ENCODE data around the gene SH3PXD2A.

Gene SH3PXD2A

GRCh38 chr10:103877861-103878260, 22.5 kb upstream of the SH3PXD2A start:
- no peak for DNase-seq

GRCh38 chr10:103876155-103876554, 20.8 kb upstream of the SH3PXD2A start:
- no peak for DNase-seq

GRCh38 chr10:103874730-103875129, 19.4 kb upstream of the SH3PXD2A start:
- no peak for DNase-seq

GRCh38 chr10:103872137-103872931, 17.0 kb upstream of the SH3PXD2A start:
- no peak for DNase-seq

GRCh38 chr10:103871006-103871405, 15.6 kb upstream of the SH3PXD2A start:
- DNase-seq = no peak

GRCh38 chr10:103870516-103870915, 15.1 kb upstream of the SH3PXD2A start:
- DNase-seq = no peak

GRCh38 chr10:103869336-103869735, 14.0 kb upstream of the SH3PXD2A start:
- DNase-seq = no peak

- DNase-seq = no peak
Observed at GRCh38 chr10:103868200-103868599, 12.8 kb upstream of the SH3PXD2A start.

- DNase-seq = no peak
Observed at GRCh38 chr10:103861505-103861904, 6.1 kb upstream of the SH3PXD2A start.

- DNase-seq = peak; percentile 50
Observed at GRCh38 chr10:103859161-103860086, 4.0 kb upstream of the SH3PXD2A start.

- DNase-seq = no peak
Observed at GRCh38 chr10:103858360-103858759, 3.0 kb upstream of the SH3PXD2A start.

GRCh38 chr10:103856797-103857170, 1.4 kb upstream of the SH3PXD2A start:
- no peak for DNase-seq

GRCh38 chr10:103855852-103856796, 748 bp upstream of the SH3PXD2A start:
- DNase-seq = no peak

GRCh38 chr10:103854686-103855391, 537 bp downstream of the SH3PXD2A start:
- no peak for DNase-seq

- DNase-seq = no peak
Observed at GRCh38 chr10:103854265-103854685, 1.1 kb downstream of the SH3PXD2A start.

GRCh38 chr10:103853428-103854264, 1.7 kb downstream of the SH3PXD2A start:
- no peak for DNase-seq

- no peak for DNase-seq
Observed at GRCh38 chr10:103852856-103853255, 2.5 kb downstream of the SH3PXD2A start.

- no peak for DNase-seq
Observed at GRCh38 chr10:103852189-103852711, 3.1 kb downstream of the SH3PXD2A start.

GRCh38 chr10:103851261-103851660, 4.1 kb downstream of the SH3PXD2A start:
- no peak for DNase-seq

- DNase-seq = no peak
Observed at GRCh38 chr10:103850572-103850895, 4.8 kb downstream of the SH3PXD2A start.

Measured in CD4-positive, alpha-beta T cell treated with Interleukin-4 for 4 hours (primary cell).